Skeletal muscle tissue (tissue), 4 donors: Measurements from ENCODE around the gene SHKBP1. TPM values are rescaled to one million over a fixed set of nuclear protein-coding genes. Genes with fewer than 3 reads are reported as not detected.

Experiments
- H3K27ac ChIP-seq: one replicate; pipeline ENCODE4 v1.7.0; 2013; ENCODE audit warnings: mild to moderate bottlenecking, low read depth, low read length, inconsistent platforms
- H3K27me3 ChIP-seq, 3 donors: one replicate each; pipeline ENCODE4 v1.7.0; 2013; ENCODE audit warnings: low read length in 3 of 3; ENCODE audit not compliant: control insufficient read depth in 3 of 3, insufficient read depth in 3 of 3
- H3K36me3 ChIP-seq, 3 donors: one replicate each; pipeline ENCODE4 v1.7.0; 2013; ENCODE audit warnings: low read length in 3 of 3; ENCODE audit not compliant: control insufficient read depth in 3 of 3, insufficient read depth in 3 of 3
- H3K4me1 ChIP-seq, 3 donors: one replicate each; pipeline ENCODE4 v1.7.0; 2013; ENCODE audit warnings: low read length in 3 of 3, mild to moderate bottlenecking in 3 of 3; ENCODE audit not compliant: control insufficient read depth in 3 of 3, insufficient read depth in 3 of 3
- H3K4me3 ChIP-seq, 3 donors: one replicate each; pipeline ENCODE4 v1.7.0; 2013; ENCODE audit warnings: low read length in 3 of 3
- H3K9ac ChIP-seq, 3 donors: one replicate each; pipeline ENCODE4 v1.7.0; 2013; ENCODE audit warnings: low read length in 3 of 3, mild to moderate bottlenecking in 3 of 3, moderate library complexity in 2 of 3, low read depth in 1 of 3
- H3K9me3 ChIP-seq, 3 donors: one replicate each; pipeline ENCODE4 v1.7.0; 2013; ENCODE audit warnings: low read length in 3 of 3; ENCODE audit not compliant: control insufficient read depth in 3 of 3
- total RNA-seq: library from RNA; depleted of rRNA; stranded (reverse); fragments of >200 nt; gene quantifications from one replicate; pipeline ENCODE4 v1.2.3, GENCODE V29; 2014
- donor health status: Osteomylitis.

Gene SHKBP1
- total RNA-seq, 1 donor from 2014 or later = 6.3 TPM

DNA sequence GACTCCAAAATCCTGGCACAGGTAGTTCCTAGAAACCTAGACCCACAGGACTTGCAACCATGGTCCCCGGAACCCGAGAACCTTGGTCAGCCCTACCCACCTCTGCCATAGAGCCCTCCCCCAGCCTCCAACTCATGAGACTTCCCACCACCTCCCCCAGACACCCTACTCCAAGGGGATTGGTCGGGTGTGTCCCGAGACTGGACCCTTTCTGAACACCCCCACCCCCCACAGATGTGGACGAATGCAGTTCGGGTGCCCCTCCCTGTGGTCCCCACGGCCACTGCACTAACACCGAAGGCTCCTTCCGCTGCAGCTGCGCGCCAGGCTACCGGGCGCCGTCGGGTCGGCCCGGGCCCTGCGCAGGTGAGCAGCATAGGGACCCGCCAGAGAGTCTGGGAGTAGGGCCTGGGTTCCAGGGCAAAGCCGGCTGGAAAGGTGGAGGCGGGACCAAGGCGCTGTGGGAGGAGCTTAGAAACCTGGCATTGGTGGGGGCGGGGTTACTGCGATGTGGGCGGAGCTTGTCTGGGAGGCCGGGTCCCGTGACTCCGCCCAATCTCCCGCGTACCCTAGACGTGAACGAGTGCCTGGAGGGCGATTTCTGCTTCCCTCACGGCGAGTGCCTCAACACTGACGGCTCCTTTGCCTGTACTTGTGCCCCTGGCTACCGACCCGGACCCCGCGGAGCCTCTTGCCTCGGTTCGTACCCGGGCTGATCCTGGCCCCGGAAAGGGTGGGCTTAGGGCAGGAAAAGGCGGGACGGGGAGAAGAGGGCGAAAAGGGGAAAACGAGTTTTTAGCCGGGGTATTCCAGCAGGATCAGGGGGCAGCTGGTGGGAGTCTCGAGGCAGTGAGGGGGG lies 36.4 kb downstream of the SHKBP1 start:
- peak overlapping the region in 1 of 3 donors; percentile 29 for H3K4me3 ChIP-seq
- no peak overlapping the region for H3K27ac ChIP-seq
- H3K36me3 ChIP-seq = peaks cover 0 to 6% (median 0%) of the 10 kb centered on the region in 3 donors
- H3K9me3 ChIP-seq = no peaks in the 10 kb centered on the region
- peaks cover 9 to 18% (median 18%) of the 10 kb centered on the region in 3 donors for H3K4me1 ChIP-seq
- H3K27me3 ChIP-seq = peaks cover 0 to 3% (median 0%) of the 10 kb centered on the region in 3 donors
- H3K9ac ChIP-seq = no peak overlapping the region

DNA sequence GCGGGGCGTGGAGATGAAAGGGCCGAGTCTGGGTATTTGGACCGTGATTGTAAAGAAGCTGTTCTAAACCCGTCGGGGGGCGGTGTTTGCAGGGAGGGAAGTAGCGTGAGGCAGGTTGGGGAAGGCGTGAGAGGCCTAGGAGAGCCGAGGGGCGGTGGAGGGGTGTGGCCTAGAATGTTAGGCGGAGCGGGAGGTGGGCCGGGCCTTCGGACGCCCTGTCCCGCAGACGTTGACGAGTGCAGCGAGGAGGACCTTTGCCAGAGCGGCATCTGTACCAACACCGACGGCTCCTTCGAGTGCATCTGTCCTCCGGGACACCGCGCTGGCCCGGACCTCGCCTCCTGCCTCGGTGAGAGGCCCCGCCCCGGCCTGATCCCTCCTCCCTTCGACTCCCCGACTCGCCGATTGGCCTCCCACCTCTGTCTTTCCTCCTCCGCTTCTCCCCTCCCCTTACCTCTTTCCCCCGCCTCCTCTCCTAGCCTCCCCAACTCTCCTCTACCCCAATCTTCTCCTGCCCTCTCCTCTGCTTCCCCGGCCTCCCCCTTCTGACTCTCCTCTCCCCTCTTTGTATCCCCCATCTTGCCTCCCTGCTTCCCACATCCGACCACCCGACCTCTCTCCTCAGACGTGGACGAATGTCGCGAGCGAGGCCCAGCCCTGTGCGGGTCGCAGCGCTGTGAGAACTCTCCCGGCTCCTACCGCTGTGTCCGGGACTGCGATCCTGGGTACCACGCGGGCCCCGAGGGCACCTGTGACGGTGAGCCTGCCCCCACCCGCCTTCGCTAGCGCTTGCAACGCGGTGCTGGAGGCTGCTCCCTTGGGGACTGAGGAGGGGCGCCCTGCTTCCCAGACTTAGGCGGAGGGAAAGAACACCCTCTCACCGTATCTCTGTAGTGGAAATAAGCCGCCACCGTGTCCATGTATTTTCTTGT lies 37.3 kb downstream of the SHKBP1 start:
- peak overlapping the region in 1 of 3 donors; percentile 45 for H3K9ac ChIP-seq
- H3K4me1 ChIP-seq = peaks cover 9 to 18% (median 18%) of the 10 kb centered on the region in 3 donors
- H3K27ac ChIP-seq = no peak overlapping the region
- peaks cover 0 to 6% (median 0%) of the 10 kb centered on the region in 3 donors for H3K36me3 ChIP-seq
- no peaks in the 10 kb centered on the region for H3K9me3 ChIP-seq
- peak overlapping the region; percentile 27 to 63 (median 61) for H3K4me3 ChIP-seq
- peaks cover 0 to 3% (median 0%) of the 10 kb centered on the region in 3 donors for H3K27me3 ChIP-seq

DNA sequence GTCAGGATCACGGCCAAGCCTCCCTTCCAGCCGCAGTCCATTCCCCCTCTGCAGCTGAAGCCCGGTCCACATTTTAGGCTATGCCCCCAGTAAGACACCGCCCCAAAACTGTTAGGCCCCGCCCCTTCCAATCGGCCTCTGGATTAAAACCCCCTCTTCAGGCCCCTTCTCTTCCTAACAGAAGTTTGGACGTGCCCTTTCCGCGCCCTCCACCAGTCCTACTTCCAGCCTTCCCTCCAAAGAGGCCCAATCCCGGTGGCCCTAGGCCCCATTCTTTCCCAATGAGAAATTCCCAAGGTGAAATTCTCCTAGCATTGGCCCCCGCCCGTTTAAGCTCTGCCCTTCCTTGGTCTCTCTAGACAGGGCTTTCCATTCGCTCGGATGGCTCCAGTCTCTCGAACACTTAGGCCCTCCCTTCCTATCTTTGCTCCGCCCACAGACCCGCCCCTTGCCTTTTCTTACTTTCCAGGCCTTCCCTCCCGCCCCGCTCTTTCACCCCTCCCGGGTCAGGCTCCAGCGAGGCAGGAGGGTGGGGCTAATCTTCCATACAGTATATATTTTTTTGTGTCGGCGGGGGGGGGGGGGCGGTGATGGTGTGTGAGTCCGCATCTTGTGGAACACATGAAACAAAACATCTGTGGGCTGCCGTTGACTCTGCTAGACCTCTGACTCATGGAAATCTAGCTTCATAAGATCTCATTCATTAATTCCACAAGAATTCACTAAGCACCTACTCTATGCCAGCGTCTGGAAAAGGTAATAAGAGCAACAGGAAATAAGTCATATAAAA lies 38.1 kb downstream of the SHKBP1 start:
- Histone ChIP-seq H3K27me3 (peaks cover 0 to 3% (median 0%) of the 10 kb centered on the region in 3 donors), H3K4me3 (peak overlapping the region; percentile 27 to 63 (median 61)), H3K4me1 (peaks cover 9 to 17% (median 14%) of the 10 kb centered on the region in 3 donors), H3K36me3 (peaks cover 0 to 12% (median 5%) of the 10 kb centered on the region in 3 donors), H3K9ac (no peak overlapping the region), H3K27ac (no peak overlapping the region), H3K9me3 (no peaks in the 10 kb centered on the region)

DNA sequence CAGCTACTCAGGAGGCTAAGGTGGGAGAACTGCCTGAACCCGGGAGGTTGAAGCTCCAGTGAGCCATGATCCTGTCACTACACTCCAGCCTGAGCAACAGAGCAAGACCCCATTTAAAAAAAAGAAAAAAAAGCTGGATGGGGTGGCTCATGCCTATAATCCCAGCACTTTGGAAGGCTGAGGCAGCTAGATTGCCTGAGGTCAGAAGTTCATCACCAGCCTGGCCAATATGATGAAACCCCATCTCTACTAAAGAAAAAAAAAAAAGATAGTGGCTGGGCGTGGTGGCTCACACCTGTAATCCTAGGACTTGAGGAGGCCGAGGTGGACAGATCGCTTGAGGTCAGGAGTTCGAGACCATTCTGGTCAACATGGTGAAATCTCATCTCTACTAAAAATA lies 39.5 kb downstream of the SHKBP1 start:
- Histone ChIP-seq H3K9me3 (no peaks in the 10 kb centered on the region), H3K4me3 (no peak overlapping the region), H3K36me3 (peaks cover 0 to 14% (median 5%) of the 10 kb centered on the region in 3 donors), H3K27me3 (peaks cover 0 to 3% (median 0%) of the 10 kb centered on the region in 3 donors), H3K27ac (no peak overlapping the region), H3K4me1 (peaks cover 0 to 8% (median 1%) of the 10 kb centered on the region in 3 donors), H3K9ac (no peak overlapping the region)

DNA sequence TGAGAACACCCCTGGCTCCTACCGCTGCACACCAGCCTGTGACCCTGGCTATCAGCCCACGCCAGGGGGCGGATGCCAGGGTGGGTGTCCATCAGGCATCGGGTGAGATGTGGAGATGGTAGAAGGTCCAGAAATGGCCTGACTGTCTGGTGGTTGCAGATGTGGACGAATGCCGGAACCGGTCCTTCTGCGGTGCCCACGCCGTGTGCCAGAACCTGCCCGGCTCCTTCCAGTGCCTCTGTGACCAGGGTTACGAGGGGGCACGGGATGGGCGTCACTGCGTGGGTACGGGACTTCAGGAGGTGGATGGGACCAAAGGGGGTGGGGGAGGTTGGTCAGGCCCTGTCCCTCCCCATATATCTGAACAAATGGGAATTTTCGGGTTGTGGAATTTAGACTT lies 40.3 kb downstream of the SHKBP1 start:
- Histone ChIP-seq H3K9ac (no peak overlapping the region), H3K27ac (no peak overlapping the region), H3K36me3 (peaks cover 0 to 16% (median 8%) of the 10 kb centered on the region in 3 donors), H3K4me3 (no peak overlapping the region), H3K4me1 (peaks cover 0 to 8% (median 0%) of the 10 kb centered on the region in 3 donors), H3K27me3 (peaks cover 0 to 3% (median 0%) of the 10 kb centered on the region in 3 donors), H3K9me3 (no peaks in the 10 kb centered on the region)

DNA sequence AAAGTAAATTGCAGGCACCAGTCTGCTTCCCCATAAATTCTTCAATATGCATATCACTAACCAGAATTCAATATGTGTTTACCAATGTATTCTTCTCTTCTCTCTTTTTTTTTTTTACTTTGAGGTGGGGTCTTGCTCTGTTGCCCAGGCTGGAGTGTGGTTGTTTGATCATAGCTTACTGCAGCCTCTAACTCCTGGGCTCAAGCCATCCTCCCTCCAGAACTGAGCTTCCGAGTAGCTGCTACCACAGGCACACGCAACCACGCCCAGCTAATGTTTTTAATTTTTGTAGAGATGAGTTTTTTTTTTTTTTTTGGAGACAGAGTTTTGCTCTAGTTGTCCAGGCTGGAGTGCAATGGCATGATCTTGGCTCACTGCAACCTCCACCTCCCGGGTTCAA lies 41.3 kb downstream of the SHKBP1 start:
- Histone ChIP-seq H3K9me3 (no peaks in the 10 kb centered on the region), H3K27ac (no peak overlapping the region), H3K27me3 (no peaks in the 10 kb centered on the region), H3K36me3 (peaks cover 0 to 21% (median 8%) of the 10 kb centered on the region in 3 donors), H3K9ac (no peak overlapping the region), H3K4me3 (no peak overlapping the region), H3K4me1 (peaks cover 0 to 8% (median 0%) of the 10 kb centered on the region in 3 donors)

DNA sequence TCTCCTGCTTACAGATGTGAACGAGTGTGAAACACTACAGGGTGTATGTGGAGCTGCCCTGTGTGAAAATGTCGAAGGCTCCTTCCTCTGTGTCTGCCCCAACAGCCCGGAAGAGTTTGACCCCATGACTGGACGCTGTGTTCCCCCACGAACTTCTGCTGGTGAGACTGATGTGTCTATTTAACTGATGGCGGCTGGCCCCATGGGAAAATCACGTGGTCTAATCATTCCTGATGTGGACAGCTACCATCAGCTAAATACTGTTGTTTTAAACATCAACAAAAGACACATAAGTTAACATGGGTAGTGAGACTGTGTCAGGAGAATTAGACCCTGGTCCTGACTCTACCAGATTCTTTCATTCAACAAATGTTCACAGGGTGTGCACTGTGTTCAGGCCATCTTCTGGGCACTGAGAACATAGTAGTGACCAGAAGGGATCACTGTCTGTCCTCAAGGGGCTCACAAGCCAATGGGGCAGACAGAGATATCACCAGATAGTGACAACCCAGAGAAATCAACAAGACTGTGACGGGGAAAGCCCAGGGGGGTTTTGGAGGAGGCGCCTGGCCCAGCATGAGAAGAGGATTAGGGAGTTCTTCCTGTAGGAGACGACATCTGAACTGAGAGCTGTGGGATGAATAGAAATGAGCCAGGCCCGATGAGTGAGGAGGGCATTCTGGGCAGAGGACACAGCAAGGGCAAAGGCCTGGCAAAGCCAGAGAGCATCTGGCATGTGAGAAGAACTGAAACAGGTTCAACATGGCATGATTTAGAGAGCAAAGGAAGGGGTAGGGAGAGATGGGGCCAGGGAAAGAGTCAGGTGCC lies 42.9 kb downstream of the SHKBP1 start:
- Histone ChIP-seq H3K9ac (peak overlapping the region in 1 of 3 donors; percentile 45), H3K4me1 (peaks cover 0 to 6% (median 0%) of the 10 kb centered on the region in 3 donors), H3K4me3 (peak overlapping the region in 1 of 3 donors; percentile 29), H3K9me3 (no peaks in the 10 kb centered on the region), H3K27ac (peak overlapping the region; percentile 77), H3K27me3 (no peaks in the 10 kb centered on the region), H3K36me3 (peaks cover 0 to 21% (median 16%) of the 10 kb centered on the region in 3 donors)

DNA sequence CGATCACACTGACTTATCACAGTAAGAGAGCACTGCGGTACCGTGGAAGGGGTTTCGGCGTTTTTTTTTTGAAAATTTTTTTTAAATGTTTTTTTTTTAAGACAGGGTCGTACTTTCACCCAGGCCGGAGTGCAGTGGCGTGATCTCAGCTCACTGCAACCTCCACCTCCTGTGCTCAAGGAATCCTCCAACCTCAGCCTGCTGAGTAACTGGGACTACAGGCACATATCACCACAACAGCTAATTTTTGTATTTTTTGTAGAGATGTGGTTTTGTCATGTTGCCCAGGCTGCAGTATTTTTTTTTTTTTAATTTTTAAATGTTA lies 43.5 kb downstream of the SHKBP1 start:
- H3K36me3 ChIP-seq = peaks cover 0 to 21% (median 16%) of the 10 kb centered on the region in 3 donors
- H3K9ac ChIP-seq = peak overlapping the region in 1 of 3 donors; percentile 45
- H3K4me1 ChIP-seq = peaks cover 0 to 6% (median 0%) of the 10 kb centered on the region in 3 donors
- no peaks in the 10 kb centered on the region for H3K9me3 ChIP-seq
- no peaks in the 10 kb centered on the region for H3K27me3 ChIP-seq
- H3K27ac ChIP-seq = no peak overlapping the region
- H3K4me3 ChIP-seq = no peak overlapping the region
